PC-9 (cell line): ENCODE results near the gene PHLDB2. TPM values are rescaled to one million over a fixed set of nuclear protein-coding genes. Genes with fewer than 3 reads are reported as not detected.

Experiments used
- BruUV-seq: library from RNA; stranded (reverse); fragments of 400-500 nt; replicated peaks from 2 replicates; lab custom pipeline; 2021; lab: Mats Ljungman, UMichigan
- CTCF ChIA-PET: fragments of 300-600 bp; sonication (Branson Sonifier 250); formaldehyde crosslinking; loops from one replicate; lab custom pipeline; 2022; ENCODE audit warnings: antibody characterized with exemption; lab: Charles Lee
- POLR2A ChIA-PET: fragments of 300-600 bp; sonication (Branson Sonifier 250); formaldehyde crosslinking; loops from one replicate; lab custom pipeline; 2022; ENCODE audit warnings: antibody characterized with exemption; ENCODE audit not compliant: unreplicated experiment; lab: Charles Lee
- DNase-seq, 2 experiments: peaks; one replicate each; pipeline versions ENCODE4 v3.0.0 to v3.0.0-alpha.2; 2015 to 2022; ENCODE audit warnings: mixed read lengths in 1 of 2
- H2AFZ ChIP-seq: fragments of 200-600 bp; sonication (generic); 2 replicates; pipeline ENCODE4 v1.8.1; 2017; ENCODE audit warnings: antibody characterized with exemption
- H3F3A ChIP-seq: fragments of 200-600 bp; sonication (generic); 2 replicates; pipeline ENCODE4 v1.8.1; 2017; ENCODE audit warnings: antibody characterized with exemption, mild to moderate bottlenecking, low read depth; ENCODE audit not compliant: insufficient read depth
- H3K27ac ChIP-seq: fragments of 200-600 bp; sonication (generic); 2 replicates; pipeline ENCODE4 v1.6.1; 2016; ENCODE audit warnings: mixed run types
- H3K27me3 ChIP-seq: fragments of 200-600 bp; sonication (generic); 2 replicates; pipeline ENCODE4 v1.6.1; 2016; ENCODE audit warnings: low read depth, mixed run types; ENCODE audit not compliant: insufficient read depth
- H3K36me3 ChIP-seq: fragments of 200-600 bp; sonication (generic); 2 replicates; pipeline ENCODE4 v1.6.1; 2016; ENCODE audit warnings: low read depth, mixed run types
- H3K4me1 ChIP-seq: fragments of 200-600 bp; sonication (generic); replicated peaks from 2 replicates; pipeline ENCODE4 v1.6.1; 2016; ENCODE audit warnings: mixed run types; ENCODE audit not compliant: insufficient read depth
- H3K4me2 ChIP-seq: fragments of 200-600 bp; sonication (generic); 2 replicates; pipeline ENCODE4 v1.6.1; 2017; ENCODE audit warnings: mixed run types
- H3K4me3 ChIP-seq: fragments of 200-600 bp; sonication (generic); 2 replicates; pipeline ENCODE4 v1.6.1; 2016; ENCODE audit warnings: mixed run types
- H3K79me2 ChIP-seq: fragments of 200-600 bp; sonication (generic); 2 replicates; pipeline ENCODE4 v1.6.1; 2017; ENCODE audit warnings: low read depth, mixed run types
- H3K9me2 ChIP-seq: fragments of 200-600 bp; sonication (generic); 2 replicates; pipeline ENCODE4 v1.8.1; 2017; ENCODE audit warnings: mild to moderate bottlenecking; ENCODE audit not compliant: insufficient read depth
- H3K9me3 ChIP-seq: fragments of 200-600 bp; sonication (generic); 2 replicates; pipeline ENCODE4 v1.8.1; 2016; ENCODE audit warnings: low read depth; ENCODE audit not compliant: insufficient read depth
- H4K20me1 ChIP-seq: fragments of 200-600 bp; sonication (generic); 2 replicates; pipeline ENCODE4 v1.8.1; 2017; ENCODE audit not compliant: insufficient read depth
- EZH2 ChIP-seq: fragments of 200-600 bp; sonication (generic); IDR thresholded peaks from 2 replicates; pipeline ENCODE4 v1.8.0; 2017; ENCODE audit warnings: antibody characterized with exemption, low read depth
- intact Hi-C: fragments of 100-400 bp; cut with micrococcal nuclease; formaldehyde crosslinking; loops from one replicate; pipeline ENCODE4 v1.10.0; 2022; ENCODE audit not compliant: unreplicated experiment
- total RNA-seq: library from RNA; stranded (reverse); gene quantifications from 2 replicates; pipeline ENCODE4 v1.2.3, GENCODE V29; 2021
- TF ChIP-seq, protein P1 (sequence below): fragments of 200-600 bp; sonication (generic); conservative IDR thresholded peaks from 2 replicates; pipeline ENCODE4 v1.6.1; 2017; ENCODE audit warnings: mixed run types, antibody characterized with exemption, mild to moderate bottlenecking, moderate library complexity

PHLDB2 gene
- total RNA-seq, 1 experiment from 2014 or later = 42.7 TPM

DNA sequence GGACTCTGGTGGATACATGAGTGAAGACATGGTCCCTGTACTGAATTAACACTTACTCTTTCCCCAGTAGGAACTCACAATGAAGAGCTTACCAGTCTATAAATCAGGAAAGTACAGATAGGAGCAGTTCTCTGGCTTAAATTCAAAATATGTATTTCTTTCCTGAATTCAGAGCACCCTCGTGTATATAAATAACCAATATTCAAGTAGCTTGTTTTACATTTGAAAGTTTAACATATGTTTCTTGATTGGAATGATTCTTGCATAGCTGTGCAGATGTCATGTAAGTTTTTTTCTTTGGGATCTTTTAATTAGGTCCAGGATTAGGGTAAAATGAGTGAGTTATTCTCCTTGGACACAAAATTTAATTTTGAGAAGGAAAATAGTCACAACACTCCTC lies 160.7 kb downstream of the PHLDB2 start:
- no peak overlapping the region for H2AFZ ChIP-seq
- H3K79me2 ChIP-seq = no peaks in the 10 kb centered on the region
- H4K20me1 ChIP-seq = no peaks in the 10 kb centered on the region
- CTCF ChIA-PET = interaction anchor here (0.8 kb wide), 1 partner anchor 27 kb away, joined by 3 read pairs; no protein-coding TSS in a partner anchor
- no peak overlapping the region for H3K4me3 ChIP-seq
- H3K9me2 ChIP-seq = no peaks in the 10 kb centered on the region
- H3K27ac ChIP-seq = no peak overlapping the region
- POLR2A ChIA-PET = no interaction called here
- no peak for TF ChIP-seq EZH2
- TF ChIP-seq, protein P1, sequence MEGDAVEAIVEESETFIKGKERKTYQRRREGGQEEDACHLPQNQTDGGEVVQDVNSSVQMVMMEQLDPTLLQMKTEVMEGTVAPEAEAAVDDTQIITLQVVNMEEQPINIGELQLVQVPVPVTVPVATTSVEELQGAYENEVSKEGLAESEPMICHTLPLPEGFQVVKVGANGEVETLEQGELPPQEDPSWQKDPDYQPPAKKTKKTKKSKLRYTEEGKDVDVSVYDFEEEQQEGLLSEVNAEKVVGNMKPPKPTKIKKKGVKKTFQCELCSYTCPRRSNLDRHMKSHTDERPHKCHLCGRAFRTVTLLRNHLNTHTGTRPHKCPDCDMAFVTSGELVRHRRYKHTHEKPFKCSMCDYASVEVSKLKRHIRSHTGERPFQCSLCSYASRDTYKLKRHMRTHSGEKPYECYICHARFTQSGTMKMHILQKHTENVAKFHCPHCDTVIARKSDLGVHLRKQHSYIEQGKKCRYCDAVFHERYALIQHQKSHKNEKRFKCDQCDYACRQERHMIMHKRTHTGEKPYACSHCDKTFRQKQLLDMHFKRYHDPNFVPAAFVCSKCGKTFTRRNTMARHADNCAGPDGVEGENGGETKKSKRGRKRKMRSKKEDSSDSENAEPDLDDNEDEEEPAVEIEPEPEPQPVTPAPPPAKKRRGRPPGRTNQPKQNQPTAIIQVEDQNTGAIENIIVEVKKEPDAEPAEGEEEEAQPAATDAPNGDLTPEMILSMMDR = no peak
- H3K4me2 ChIP-seq = no peak overlapping the region
- H3K9me3 ChIP-seq = 0 out of 2 replicates have a peak, but pooled peaks cover 4% of the 10 kb centered on the region
- no peaks in the 10 kb centered on the region for H3K27me3 ChIP-seq
- no peaks in the 10 kb centered on the region for H3F3A ChIP-seq
- BruUV-seq = no TSS peak
- no peak for DNase-seq
- intact Hi-C loops = no loop called here
- H3K36me3 ChIP-seq = no peaks in the 10 kb centered on the region
- no peaks in the 10 kb centered on the region for H3K4me1 ChIP-seq

- intact Hi-C loops = no loop called here
- DNase-seq = no peak
- Histone ChIP-seq H3K4me2 (no peak overlapping the region), H4K20me1 (no peaks in the 10 kb centered on the region), H3K4me3 (no peak overlapping the region), H3K79me2 (no peaks in the 10 kb centered on the region), H3K36me3 (no peaks in the 10 kb centered on the region), H2AFZ (no peak overlapping the region), H3K27me3 (no peaks in the 10 kb centered on the region), H3K9me3 (0 out of 2 replicates have a peak, but pooled peaks cover 4% of the 10 kb centered on the region), H3F3A (no peaks in the 10 kb centered on the region), H3K9me2 (no peaks in the 10 kb centered on the region), H3K27ac (no peak overlapping the region), H3K4me1 (no peaks in the 10 kb centered on the region)
- TF ChIP-seq, protein P1 = no peak
- no peak for TF ChIP-seq EZH2
- POLR2A ChIA-PET = no interaction called here
- BruUV-seq = no TSS peak
- CTCF ChIA-PET = no interaction called here
Observed at GRCh38 chr3:112020674-112021085, 161.6 kb downstream of the PHLDB2 start.

Other genes starting within 250 kb of the PHLDB2 start
- gene PLCXD2, start 184.6 kb upstream of the PHLDB2 start, total RNA-seq = 14.5 and 16.3 TPM in 2 replicates
- 57.4 and 57.6 TPM in 2 replicates for gene ABHD10, start 119.8 kb downstream of the PHLDB2 start, total RNA-seq
- gene TAGLN3, start 139.7 kb downstream of the PHLDB2 start, total RNA-seq = not detected in 2 replicates
- gene TMPRSS7, start 175.5 kb downstream of the PHLDB2 start, total RNA-seq = 0.23 TPM in 1 of 2 replicates, not detected in the other
- gene C3orf52, start 227.1 kb downstream of the PHLDB2 start, total RNA-seq = 7.5 and 9.9 TPM in 2 replicates